Astrocyte (in vitro differentiated cells and primary cell): ENCODE measurements around the gene PCNP. TPM values are rescaled to one million over a fixed set of nuclear protein-coding genes. Genes with fewer than 3 reads are reported as not detected.

Source experiments
- DNase-seq: peaks from one replicate; pipeline ENCODE4 v3.0.0-alpha.2; 2010; ENCODE audit warnings: low read depth
- FAIRE-seq: peaks from 2 replicates; lab custom pipeline; 2011; peaks lifted over from hg19 to GRCh38; lab: Jason Lieb, UNC
- H2AFZ ChIP-seq: 2 replicates; pipeline ENCODE4 v1.6.0; 2012; ENCODE audit warnings: low read depth, low read length, inconsistent platforms
- H3K27ac ChIP-seq: 2 replicates; pipeline ENCODE4 v1.5.1; 2011; ENCODE audit warnings: low read depth, low read length, inconsistent platforms
- H3K27me3 ChIP-seq: 2 replicates; pipeline ENCODE4 v1.6.0; 2011; ENCODE audit warnings: low read length, inconsistent platforms; ENCODE audit not compliant: insufficient read depth
- H3K36me3 ChIP-seq: 2 replicates; pipeline ENCODE4 v1.5.1; 2011; ENCODE audit warnings: low read length, inconsistent platforms; ENCODE audit not compliant: insufficient read depth
- H3K4me1 ChIP-seq: 2 replicates; pipeline ENCODE4 v1.5.1; 2011; ENCODE audit warnings: low read length, inconsistent platforms; ENCODE audit not compliant: insufficient read depth
- H3K4me2 ChIP-seq: 2 replicates; pipeline ENCODE4 v1.6.0; 2012; ENCODE audit warnings: low read length, inconsistent platforms
- H3K4me3 ChIP-seq: 2 replicates; pipeline ENCODE4 v1.5.1; 2011; ENCODE audit warnings: low read depth, mild to moderate bottlenecking, low read length, inconsistent platforms; ENCODE audit not compliant: insufficient read depth
- H3K79me2 ChIP-seq: 2 replicates; pipeline ENCODE4 v1.6.0; 2012; ENCODE audit warnings: mild to moderate bottlenecking, low read length, inconsistent platforms; ENCODE audit not compliant: insufficient read depth
- H3K9ac ChIP-seq: 2 replicates; pipeline ENCODE4 v1.6.0; 2012; ENCODE audit warnings: mild to moderate bottlenecking, low read length, inconsistent platforms
- H3K9me3 ChIP-seq: 2 replicates; pipeline ENCODE4 v1.5.1; 2012; ENCODE audit warnings: low read depth, mild to moderate bottlenecking, low read length, inconsistent platforms; ENCODE audit not compliant: insufficient read depth
- H4K20me1 ChIP-seq: 2 replicates; pipeline ENCODE4 v1.6.0; 2012; ENCODE audit warnings: low read length, inconsistent platforms; ENCODE audit not compliant: insufficient read depth
- H3K27ac Mint-ChIP-seq: one replicate; pipeline ENCODE4 v1.8.0; 2021; ENCODE audit warnings: mild to moderate bottlenecking, mixed read lengths; ENCODE audit not compliant: unreplicated experiment
- H3K27me3 Mint-ChIP-seq: one replicate; pipeline ENCODE4 v1.8.0; 2021; ENCODE audit warnings: low read depth, mixed read lengths; ENCODE audit not compliant: unreplicated experiment
- H3K36me3 Mint-ChIP-seq: one replicate; pipeline ENCODE4 v1.8.0; 2021; ENCODE audit warnings: low read depth, mixed read lengths; ENCODE audit not compliant: unreplicated experiment
- H3K4me1 Mint-ChIP-seq: one replicate; pipeline ENCODE4 v1.8.0; 2021; ENCODE audit warnings: low read depth, mixed read lengths; ENCODE audit not compliant: unreplicated experiment
- H3K4me3 Mint-ChIP-seq: one replicate; pipeline ENCODE4 v1.8.0; 2021; ENCODE audit warnings: mild to moderate bottlenecking, moderate library complexity, mixed read lengths; ENCODE audit not compliant: unreplicated experiment
- H3K9me3 Mint-ChIP-seq: one replicate; pipeline ENCODE4 v1.8.0; 2021; ENCODE audit warnings: mild to moderate bottlenecking, mixed read lengths; ENCODE audit not compliant: unreplicated experiment
- CTCF ChIP-seq: IDR thresholded peaks from 2 replicates; pipeline ENCODE4 v1.5.1; 2011; ENCODE audit warnings: low read depth, mild to moderate bottlenecking, inconsistent platforms, low read length, moderate library complexity; ENCODE audit not compliant: insufficient read depth
- EZH2 ChIP-seq: IDR thresholded peaks from 2 replicates; pipeline ENCODE4 v1.6.1; 2012; ENCODE audit warnings: mild to moderate bottlenecking, low read length, inconsistent platforms; ENCODE audit not compliant: insufficient read depth
- total RNA-seq: library from RNA; stranded (reverse); gene quantifications from 2 replicates; pipeline ENCODE4 v1.2.1, GENCODE V29; 2021

PCNP gene
- total RNA-seq, 1 donor from 2014 or later = 151 TPM

- no peaks in the 10 kb centered on the region for H3K36me3 ChIP-seq
- H3K36me3 Mint-ChIP-seq = no peaks in the 10 kb centered on the region
- H4K20me1 ChIP-seq = no peaks in the 10 kb centered on the region
- no peak for DNase-seq
- FAIRE-seq = no peak
- H3K4me1 Mint-ChIP-seq = peaks cover 16% of the 10 kb centered on the region
- no peaks in the 10 kb centered on the region for H3K9me3 ChIP-seq
- H3K27ac Mint-ChIP-seq = no peak overlapping the region
- no peak overlapping the region for H2AFZ ChIP-seq
- peaks cover 5% of the 10 kb centered on the region for H3K27me3 ChIP-seq
- no peaks in the 10 kb centered on the region for H3K9me3 Mint-ChIP-seq
- no peaks in the 10 kb centered on the region for H3K79me2 ChIP-seq
- H3K4me1 ChIP-seq = no peaks in the 10 kb centered on the region
- TF ChIP-seq EZH2 (no peak), CTCF (no peak)
- no peak overlapping the region for H3K4me3 Mint-ChIP-seq
- no peak overlapping the region for H3K27ac ChIP-seq
- H3K4me2 ChIP-seq = no peak overlapping the region
- no peak overlapping the region for H3K4me3 ChIP-seq
- no peak overlapping the region for H3K9ac ChIP-seq
- peaks cover 1% of the 10 kb centered on the region for H3K27me3 Mint-ChIP-seq
Observed at GRCh38 chr3:101531473-101532086, 42.4 kb upstream of the PCNP start.

- Histone ChIP-seq H4K20me1 (no peaks in the 10 kb centered on the region), H3K9me3 (no peaks in the 10 kb centered on the region), H3K36me3 (no peaks in the 10 kb centered on the region), H3K79me2 (no peaks in the 10 kb centered on the region), H3K4me1 (no peaks in the 10 kb centered on the region), H3K9ac (no peak overlapping the region), H3K4me2 (no peak overlapping the region), H3K27ac (no peak overlapping the region), H3K4me3 (no peak overlapping the region), H3K27me3 (peaks cover 5% of the 10 kb centered on the region), H2AFZ (no peak overlapping the region)
- no peaks in the 10 kb centered on the region for H3K36me3 Mint-ChIP-seq
- H3K9me3 Mint-ChIP-seq = no peaks in the 10 kb centered on the region
- TF ChIP-seq EZH2 (no peak), CTCF (no peak)
- peaks cover 16% of the 10 kb centered on the region for H3K4me1 Mint-ChIP-seq
- no peak for DNase-seq
- H3K27me3 Mint-ChIP-seq = peaks cover 2% of the 10 kb centered on the region
- FAIRE-seq = no peak
- H3K27ac Mint-ChIP-seq = no peak overlapping the region
- H3K4me3 Mint-ChIP-seq = no peak overlapping the region
Observed at GRCh38 chr3:101532783-101533602, 41.0 kb upstream of the PCNP start.

- no peak overlapping the region for H3K4me2 ChIP-seq
- peaks cover 5% of the 10 kb centered on the region for H3K27me3 Mint-ChIP-seq
Observed at GRCh38 chr3:101533603-101533968, 40.4 kb upstream of the PCNP start.

More at GRCh38 chr3:101533603-101533968, 40.4 kb upstream of the PCNP start:
- no peaks in the 10 kb centered on the region for H4K20me1 ChIP-seq
- no peak overlapping the region for H3K9ac ChIP-seq
- peak; percentile 62 for DNase-seq
- H3K4me3 ChIP-seq = no peak overlapping the region
- no peaks in the 10 kb centered on the region for H3K4me1 ChIP-seq
- Mint-ChIP-seq H3K36me3 (no peaks in the 10 kb centered on the region), H3K4me1 (peaks cover 16% of the 10 kb centered on the region), H3K27ac (no peak overlapping the region), H3K4me3 (no peak overlapping the region), H3K9me3 (peaks cover 2% of the 10 kb centered on the region)
- TF ChIP-seq EZH2 (no peak), CTCF (no peak)
- H3K9me3 ChIP-seq = no peaks in the 10 kb centered on the region
- peaks cover 5% of the 10 kb centered on the region for H3K27me3 ChIP-seq
- no peak overlapping the region for H2AFZ ChIP-seq
- FAIRE-seq = no peak
- no peaks in the 10 kb centered on the region for H3K36me3 ChIP-seq
- H3K27ac ChIP-seq = no peak overlapping the region
- H3K79me2 ChIP-seq = no peaks in the 10 kb centered on the region
